Measurements from ENCODE around the gene IGFBP6. TPM values are rescaled to one million over a fixed set of nuclear protein-coding genes. Genes with fewer than 3 reads are reported as not detected.

Gene IGFBP6
- total RNA-seq, 1 experiment from 2014 or later = 58.0 TPM

GRCh38 chr12:53055471-53056266 lies 41.8 kb upstream of the IGFBP6 start:
- Histone ChIP-seq H3K36me3 (no peaks in the 10 kb centered on the region), H3K9me3 (replicated peaks) (no peaks in the 10 kb centered on the region), H3K4me1 (replicated peaks) (peaks cover 23% of the 10 kb centered on the region), H3K4me3 (no peak overlapping the region), H3K27me3 (replicated peaks) (no peaks in the 10 kb centered on the region), H3K27ac (no peak overlapping the region)
- DNase-seq (ENCODE audit: low read depth in 1 of 2, low spot score in 2 of 2) = no peak

- DNase-seq (ENCODE audit: low read depth in 1 of 2, low spot score in 2 of 2) = no peak
- Histone ChIP-seq H3K9me3 (replicated peaks) (no peaks in the 10 kb centered on the region), H3K27ac (no peak overlapping the region), H3K27me3 (replicated peaks) (no peaks in the 10 kb centered on the region), H3K4me1 (replicated peaks) (peaks cover 17% of the 10 kb centered on the region), H3K36me3 (no peaks in the 10 kb centered on the region), H3K4me3 (no peak overlapping the region)
Measured at GRCh38 chr12:53056296-53056695, 41.2 kb upstream of the IGFBP6 start.

GRCh38 chr12:53056901-53057300 lies 40.6 kb upstream of the IGFBP6 start:
- Histone ChIP-seq H3K36me3 (no peaks in the 10 kb centered on the region), H3K4me1 (replicated peaks) (peaks cover 11% of the 10 kb centered on the region), H3K27me3 (replicated peaks) (no peaks in the 10 kb centered on the region), H3K27ac (no peak overlapping the region), H3K4me3 (no peak overlapping the region), H3K9me3 (replicated peaks) (no peaks in the 10 kb centered on the region)
- DNase-seq (ENCODE audit: low read depth in 1 of 2, low spot score in 2 of 2) = no peak

- H3K36me3 ChIP-seq = peaks cover 4% of the 10 kb centered on the region; the same call in 1 of the 2 replicates
- H3K9me3 ChIP-seq (replicated peaks) = no peaks in the 10 kb centered on the region
- no peaks in the 10 kb centered on the region for H3K27me3 ChIP-seq (replicated peaks)
- H3K27ac ChIP-seq = no peak overlapping the region
- peaks cover under 1% of the 10 kb centered on the region for H3K4me1 ChIP-seq (replicated peaks)
- DNase-seq (ENCODE audit: low read depth in 1 of 2, low spot score in 2 of 2) = no peak
- no peak overlapping the region for H3K4me3 ChIP-seq
Measured at GRCh38 chr12:53057816-53058500, 39.5 kb upstream of the IGFBP6 start.

- peaks cover 9% of the 10 kb centered on the region for H3K36me3 ChIP-seq
- H3K27ac ChIP-seq = no peak overlapping the region
- H3K4me3 ChIP-seq = no peak overlapping the region
- H3K4me1 ChIP-seq (replicated peaks) = no peaks in the 10 kb centered on the region
- no peak for DNase-seq (ENCODE audit: low read depth in 1 of 2, low spot score in 2 of 2)
- no peaks in the 10 kb centered on the region for H3K9me3 ChIP-seq (replicated peaks)
- H3K27me3 ChIP-seq (replicated peaks) = no peaks in the 10 kb centered on the region
Measured at GRCh38 chr12:53058674-53059433, 38.6 kb upstream of the IGFBP6 start.

GRCh38 chr12:53059434-53060063 lies 37.9 kb upstream of the IGFBP6 start:
- H3K27ac ChIP-seq = no peak overlapping the region
- H3K4me1 ChIP-seq (replicated peaks) = no peaks in the 10 kb centered on the region
- peaks cover 14% of the 10 kb centered on the region for H3K36me3 ChIP-seq
- no peaks in the 10 kb centered on the region for H3K27me3 ChIP-seq (replicated peaks)
- H3K9me3 ChIP-seq (replicated peaks) = no peaks in the 10 kb centered on the region
- no peak for DNase-seq (ENCODE audit: low read depth in 1 of 2, low spot score in 2 of 2)
- H3K4me3 ChIP-seq = no peak overlapping the region

- Histone ChIP-seq H3K4me3 (no peak overlapping the region), H3K27ac (no peak overlapping the region), H3K9me3 (replicated peaks) (no peaks in the 10 kb centered on the region), H3K4me1 (replicated peaks) (no peaks in the 10 kb centered on the region), H3K27me3 (replicated peaks) (no peaks in the 10 kb centered on the region), H3K36me3 (peaks cover 21% of the 10 kb centered on the region)
- no peak for DNase-seq (ENCODE audit: low read depth in 1 of 2, low spot score in 2 of 2)
Measured at GRCh38 chr12:53060064-53060720, 37.3 kb upstream of the IGFBP6 start.

- Histone ChIP-seq H3K4me1 (replicated peaks) (peaks cover 4% of the 10 kb centered on the region), H3K36me3 (peaks cover 27% of the 10 kb centered on the region), H3K27ac (no peak overlapping the region)
Measured at GRCh38 chr12:53060721-53061276, 36.7 kb upstream of the IGFBP6 start.

GRCh38 chr12:53061404-53062010 lies 36.0 kb upstream of the IGFBP6 start:
- Histone ChIP-seq H3K27ac (no peak overlapping the region), H3K36me3 (peaks cover 34% of the 10 kb centered on the region), H3K9me3 (replicated peaks) (no peaks in the 10 kb centered on the region), H3K4me1 (replicated peaks) (peaks cover 11% of the 10 kb centered on the region), H3K4me3 (no peak overlapping the region), H3K27me3 (replicated peaks) (no peaks in the 10 kb centered on the region)
- DNase-seq (ENCODE audit: low read depth in 1 of 2, low spot score in 2 of 2) = no peak

More at GRCh38 chr12:53060721-53061276, 36.7 kb upstream of the IGFBP6 start:
- Histone ChIP-seq H3K27me3 (replicated peaks) (no peaks in the 10 kb centered on the region), H3K9me3 (replicated peaks) (no peaks in the 10 kb centered on the region), H3K4me3 (no peak overlapping the region)
- no peak for DNase-seq (ENCODE audit: low read depth in 1 of 2, low spot score in 2 of 2)

GRCh38 chr12:53062011-53062961 lies 35.2 kb upstream of the IGFBP6 start:
- Histone ChIP-seq H3K4me3 (no peak overlapping the region), H3K36me3 (peaks cover 39% of the 10 kb centered on the region), H3K4me1 (replicated peaks) (peaks cover 19% of the 10 kb centered on the region), H3K9me3 (replicated peaks) (no peaks in the 10 kb centered on the region), H3K27me3 (replicated peaks) (no peaks in the 10 kb centered on the region), H3K27ac (no peak overlapping the region)
- no peak for DNase-seq (ENCODE audit: low read depth in 1 of 2, low spot score in 2 of 2)

GRCh38 chr12:53062977-53063707 lies 34.3 kb upstream of the IGFBP6 start:
- no peak for DNase-seq (ENCODE audit: low read depth in 1 of 2, low spot score in 2 of 2)
- peaks cover 45% of the 10 kb centered on the region for H3K36me3 ChIP-seq
- H3K9me3 ChIP-seq (replicated peaks) = no peaks in the 10 kb centered on the region
- H3K27ac ChIP-seq = no peak overlapping the region
- no peak overlapping the region for H3K4me3 ChIP-seq
- H3K27me3 ChIP-seq (replicated peaks) = no peaks in the 10 kb centered on the region
- H3K4me1 ChIP-seq (replicated peaks) = peaks cover 27% of the 10 kb centered on the region

Data from SJSA1 (cell line).